Body of pancreas (tissue), 4 donors: ENCODE results near the gene SIPA1L3.

Experiments used
- POLR2A ChIP-seq, 3 donors: fragments of 450-650 bp; IDR thresholded peaks; one replicate each; pipeline ENCODE4 v1.6.1; 2016; ENCODE audit warnings: antibody characterized with exemption in 3 of 3, mild to moderate bottlenecking in 2 of 3
- TF ChIP-seq, protein P1 (sequence below), 7 experiments: fragments of 450-650 bp in 4 of 7; fragments of 200-600 bp in 3 of 7; sonication (generic) in 3 of 7; IDR thresholded peaks; one replicate each; pipeline ENCODE4 v1.5.1; 2016 to 2019; ENCODE audit warnings: antibody characterized with exemption in 7 of 7

- TF ChIP-seq, protein P1, sequence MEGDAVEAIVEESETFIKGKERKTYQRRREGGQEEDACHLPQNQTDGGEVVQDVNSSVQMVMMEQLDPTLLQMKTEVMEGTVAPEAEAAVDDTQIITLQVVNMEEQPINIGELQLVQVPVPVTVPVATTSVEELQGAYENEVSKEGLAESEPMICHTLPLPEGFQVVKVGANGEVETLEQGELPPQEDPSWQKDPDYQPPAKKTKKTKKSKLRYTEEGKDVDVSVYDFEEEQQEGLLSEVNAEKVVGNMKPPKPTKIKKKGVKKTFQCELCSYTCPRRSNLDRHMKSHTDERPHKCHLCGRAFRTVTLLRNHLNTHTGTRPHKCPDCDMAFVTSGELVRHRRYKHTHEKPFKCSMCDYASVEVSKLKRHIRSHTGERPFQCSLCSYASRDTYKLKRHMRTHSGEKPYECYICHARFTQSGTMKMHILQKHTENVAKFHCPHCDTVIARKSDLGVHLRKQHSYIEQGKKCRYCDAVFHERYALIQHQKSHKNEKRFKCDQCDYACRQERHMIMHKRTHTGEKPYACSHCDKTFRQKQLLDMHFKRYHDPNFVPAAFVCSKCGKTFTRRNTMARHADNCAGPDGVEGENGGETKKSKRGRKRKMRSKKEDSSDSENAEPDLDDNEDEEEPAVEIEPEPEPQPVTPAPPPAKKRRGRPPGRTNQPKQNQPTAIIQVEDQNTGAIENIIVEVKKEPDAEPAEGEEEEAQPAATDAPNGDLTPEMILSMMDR (IDR thresholded peaks at IDR 0.05) = no peak
- TF ChIP-seq POLR2A (IDR thresholded peaks at IDR 0.05) = no peak
These were observed 43.6 kb downstream of the SIPA1L3 start for GRCh38 chr19:37950471-37951175.
